Measurements from ENCODE around the gene HIBCH. TPM values are rescaled to one million over a fixed set of nuclear protein-coding genes. Genes with fewer than 3 reads are reported as not detected.

HIBCH gene
- total and polyA plus RNA-seq, 9 of the 15 experiments (the other 6 are each of a cell fraction or from before 2014, with no cell fraction given), result 17.0 to 65.4 (median 28.3) TPM

- no peaks in the 10 kb centered on the region for H4K20me1 ChIP-seq (replicated peaks; ENCODE audit: control insufficient read depth, insufficient read depth, low read length)
- no TSS peak for BruUV-seq (replicated peaks)
- ChIA-PET CTCF (ENCODE audit: low intra/inter-chr PET ratio) (interaction anchor here (0.7 to 0.9 kb wide), 2 partner anchors 189 to 254 kb away, joined by 3 to 4 read pairs; no protein-coding TSS in a partner anchor), POLR2A (interaction anchor here (0.7 to 1.5 kb wide), 3 partner anchors 92 to 598 kb away, joined by 3 to 4 read pairs (median 3); no protein-coding TSS in a partner anchor)
- H3K4me3 ChIP-seq, result no peak overlapping the region
- 13% methylated on average over 4 of the region's 4 CpGs for WGBS (ENCODE audit: insufficient coverage, low coverage, missing lambda C conversion rate)
- peak; percentile 75 for FAIRE-seq
- H2AFZ ChIP-seq (ENCODE audit: low read depth, low read length), result peak overlapping the region; percentile 64; the same call in 1 of the 2 replicates
- peak overlapping the region; percentile 31 for H3K4me2 ChIP-seq (ENCODE audit: insufficient read depth, low read length)
- peak overlapping the region in 1 of 2 experiments; percentile 46; a peak in 2 of 4 replicates for H3K9ac ChIP-seq (ENCODE audit: insufficient read depth in 1 of 2, low read depth in 2 of 2, low read length in 2 of 2)
- in situ Hi-C loops (cut with MboI) (loop anchor here (5.0 kb wide), 1 partner anchor 185 kb away; no protein-coding TSS in a partner anchor), intact Hi-C loops (cut with micrococcal nuclease) (loop anchor here (1.0 to 5.0 kb wide), 3 partner anchors 40 to 188 kb away; partner anchors contain the start of gene HIBCH)
- H3K27ac ChIP-seq (ENCODE audit: extremely low read depth, low read depth, low read length), result peak overlapping the region; percentile 78
- H3K4me1 ChIP-seq (replicated peaks in 1 of 2; ENCODE audit: control insufficient read depth in 2 of 2, insufficient read depth in 2 of 2, low read length in 2 of 2), result peaks cover 0 to 10% of the 10 kb centered on the region in 2 experiments; a peak in 2 of 5 replicates
- H3K9me3 ChIP-seq (replicated peaks; ENCODE audit: control insufficient read depth, insufficient read depth, low read depth, low read length), result no peaks in the 10 kb centered on the region
- no peaks in the 10 kb centered on the region for H3K27me3 ChIP-seq (ENCODE audit: control insufficient read depth in 2 of 2, insufficient read depth in 2 of 2, low read length in 2 of 2)
- H3K36me3 ChIP-seq (ENCODE audit: control insufficient read depth, insufficient read depth, low read length), result peaks cover 8% of the 10 kb centered on the region; the same call in 1 of the 3 replicates
- peak; percentile 99 for ATAC-seq
- no peaks in the 10 kb centered on the region for H3K9me1 ChIP-seq (ENCODE audit: control insufficient read depth, insufficient read depth, low read length)
- peak; percentile 24 to 66 (median 43) for DNase-seq (ENCODE audit: extremely low read depth in 1 of 4, low spot score in 3 of 4)
- no peaks in the 10 kb centered on the region for H3K79me2 ChIP-seq (ENCODE audit: control insufficient read depth, insufficient read depth, low read length)
- TF ChIP-seq, protein P1, sequence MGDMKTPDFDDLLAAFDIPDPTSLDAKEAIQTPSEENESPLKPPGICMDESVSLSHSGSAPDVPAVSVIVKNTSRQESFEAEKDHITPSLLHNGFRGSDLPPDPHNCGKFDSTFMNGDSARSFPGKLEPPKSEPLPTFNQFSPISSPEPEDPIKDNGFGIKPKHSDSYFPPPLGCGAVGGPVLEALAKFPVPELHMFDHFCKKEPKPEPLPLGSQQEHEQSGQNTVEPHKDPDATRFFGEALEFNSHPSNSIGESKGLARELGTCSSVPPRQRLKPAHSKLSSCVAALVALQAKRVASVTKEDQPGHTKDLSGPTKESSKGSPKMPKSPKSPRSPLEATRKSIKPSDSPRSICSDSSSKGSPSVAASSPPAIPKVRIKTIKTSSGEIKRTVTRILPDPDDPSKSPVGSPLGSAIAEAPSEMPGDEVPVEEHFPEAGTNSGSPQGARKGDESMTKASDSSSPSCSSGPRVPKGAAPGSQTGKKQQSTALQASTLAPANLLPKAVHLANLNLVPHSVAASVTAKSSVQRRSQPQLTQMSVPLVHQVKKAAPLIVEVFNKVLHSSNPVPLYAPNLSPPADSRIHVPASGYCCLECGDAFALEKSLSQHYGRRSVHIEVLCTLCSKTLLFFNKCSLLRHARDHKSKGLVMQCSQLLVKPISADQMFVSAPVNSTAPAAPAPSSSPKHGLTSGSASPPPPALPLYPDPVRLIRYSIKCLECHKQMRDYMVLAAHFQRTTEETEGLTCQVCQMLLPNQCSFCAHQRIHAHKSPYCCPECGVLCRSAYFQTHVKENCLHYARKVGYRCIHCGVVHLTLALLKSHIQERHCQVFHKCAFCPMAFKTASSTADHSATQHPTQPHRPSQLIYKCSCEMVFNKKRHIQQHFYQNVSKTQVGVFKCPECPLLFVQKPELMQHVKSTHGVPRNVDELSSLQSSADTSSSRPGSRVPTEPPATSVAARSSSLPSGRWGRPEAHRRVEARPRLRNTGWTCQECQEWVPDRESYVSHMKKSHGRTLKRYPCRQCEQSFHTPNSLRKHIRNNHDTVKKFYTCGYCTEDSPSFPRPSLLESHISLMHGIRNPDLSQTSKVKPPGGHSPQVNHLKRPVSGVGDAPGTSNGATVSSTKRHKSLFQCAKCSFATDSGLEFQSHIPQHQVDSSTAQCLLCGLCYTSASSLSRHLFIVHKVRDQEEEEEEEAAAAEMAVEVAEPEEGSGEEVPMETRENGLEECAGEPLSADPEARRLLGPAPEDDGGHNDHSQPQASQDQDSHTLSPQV (IDR thresholded peaks at IDR 0.05), result 0 out of 2 replicates have a peak, but pooled peaks have one; percentile 10
- no peak for TF ChIP-seq FOXK2 (conservative IDR thresholded peaks at IDR 0.05 in 1 of 2, IDR thresholded peaks at IDR 0.05 in 1 of 2; ENCODE audit: low read depth in 2 of 2)
- no peak for TF ChIP-seq DNMT1 (IDR thresholded peaks at IDR 0.05)
- TF ChIP-seq MTA2 (IDR thresholded peaks at IDR 0.05; ENCODE audit: low read depth), result no peak
- TF ChIP-seq SP1 (CRISPR knock-in tag; IDR thresholded peaks at IDR 0.05), result no peak
- TF ChIP-seq ETV6 (IDR thresholded peaks at IDR 0.05; ENCODE audit: borderline replicate concordance in 1 of 2, low read depth in 2 of 2, low read length in 1 of 2), result no peak
- TF ChIP-seq ETV6 (CRISPR knock-in tag; IDR thresholded peaks at IDR 0.05; ENCODE audit: borderline replicate concordance), result no peak
- TF ChIP-seq FOXM1 (IDR thresholded peaks at IDR 0.05; ENCODE audit: low read depth), result peak; percentile 67
- no peak for TF ChIP-seq FOXM1 (CRISPR knock-in tag; IDR thresholded peaks at IDR 0.05; ENCODE audit: low read depth)
- TF ChIP-seq DDX20 (tag; IDR thresholded peaks at IDR 0.05; ENCODE audit: low read depth), result no peak
- no peak for TF ChIP-seq GTF2E2 (tag; IDR thresholded peaks at IDR 0.05)
- TF ChIP-seq, protein P2, sequence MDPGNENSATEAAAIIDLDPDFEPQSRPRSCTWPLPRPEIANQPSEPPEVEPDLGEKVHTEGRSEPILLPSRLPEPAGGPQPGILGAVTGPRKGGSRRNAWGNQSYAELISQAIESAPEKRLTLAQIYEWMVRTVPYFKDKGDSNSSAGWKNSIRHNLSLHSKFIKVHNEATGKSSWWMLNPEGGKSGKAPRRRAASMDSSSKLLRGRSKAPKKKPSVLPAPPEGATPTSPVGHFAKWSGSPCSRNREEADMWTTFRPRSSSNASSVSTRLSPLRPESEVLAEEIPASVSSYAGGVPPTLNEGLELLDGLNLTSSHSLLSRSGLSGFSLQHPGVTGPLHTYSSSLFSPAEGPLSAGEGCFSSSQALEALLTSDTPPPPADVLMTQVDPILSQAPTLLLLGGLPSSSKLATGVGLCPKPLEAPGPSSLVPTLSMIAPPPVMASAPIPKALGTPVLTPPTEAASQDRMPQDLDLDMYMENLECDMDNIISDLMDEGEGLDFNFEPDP (CRISPR knock-in tag; IDR thresholded peaks at IDR 0.05), result no peak
- TF ChIP-seq, protein P3, sequence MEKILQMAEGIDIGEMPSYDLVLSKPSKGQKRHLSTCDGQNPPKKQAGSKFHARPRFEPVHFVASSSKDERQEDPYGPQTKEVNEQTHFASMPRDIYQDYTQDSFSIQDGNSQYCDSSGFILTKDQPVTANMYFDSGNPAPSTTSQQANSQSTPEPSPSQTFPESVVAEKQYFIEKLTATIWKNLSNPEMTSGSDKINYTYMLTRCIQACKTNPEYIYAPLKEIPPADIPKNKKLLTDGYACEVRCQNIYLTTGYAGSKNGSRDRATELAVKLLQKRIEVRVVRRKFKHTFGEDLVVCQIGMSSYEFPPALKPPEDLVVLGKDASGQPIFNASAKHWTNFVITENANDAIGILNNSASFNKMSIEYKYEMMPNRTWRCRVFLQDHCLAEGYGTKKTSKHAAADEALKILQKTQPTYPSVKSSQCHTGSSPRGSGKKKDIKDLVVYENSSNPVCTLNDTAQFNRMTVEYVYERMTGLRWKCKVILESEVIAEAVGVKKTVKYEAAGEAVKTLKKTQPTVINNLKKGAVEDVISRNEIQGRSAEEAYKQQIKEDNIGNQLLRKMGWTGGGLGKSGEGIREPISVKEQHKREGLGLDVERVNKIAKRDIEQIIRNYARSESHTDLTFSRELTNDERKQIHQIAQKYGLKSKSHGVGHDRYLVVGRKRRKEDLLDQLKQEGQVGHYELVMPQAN (IDR thresholded peaks at IDR 0.05; ENCODE audit: borderline replicate concordance), result no peak
These were observed 42.2 kb downstream of the HIBCH start for GRCh38 chr2:190277234-190278112.

Measured in K562 (cell line).